AG20443 (cell line): Measurements from ENCODE around the gene TSPAN16.
A peak's percentile ranks its signal among the peaks of the same experiment; 100 is the strongest.
"Not testable (repeated sequence)": the region's sequence is repeated elsewhere in the genome, so short reads cannot be mapped to it uniquely, and the experiment has no call there.

Experiments
- DNase-seq: peaks from one replicate; pipeline ENCODE4 v3.0.0; 2012; ENCODE audit warnings: low spot score, mixed read lengths

The TSPAN16 gene

DNA sequence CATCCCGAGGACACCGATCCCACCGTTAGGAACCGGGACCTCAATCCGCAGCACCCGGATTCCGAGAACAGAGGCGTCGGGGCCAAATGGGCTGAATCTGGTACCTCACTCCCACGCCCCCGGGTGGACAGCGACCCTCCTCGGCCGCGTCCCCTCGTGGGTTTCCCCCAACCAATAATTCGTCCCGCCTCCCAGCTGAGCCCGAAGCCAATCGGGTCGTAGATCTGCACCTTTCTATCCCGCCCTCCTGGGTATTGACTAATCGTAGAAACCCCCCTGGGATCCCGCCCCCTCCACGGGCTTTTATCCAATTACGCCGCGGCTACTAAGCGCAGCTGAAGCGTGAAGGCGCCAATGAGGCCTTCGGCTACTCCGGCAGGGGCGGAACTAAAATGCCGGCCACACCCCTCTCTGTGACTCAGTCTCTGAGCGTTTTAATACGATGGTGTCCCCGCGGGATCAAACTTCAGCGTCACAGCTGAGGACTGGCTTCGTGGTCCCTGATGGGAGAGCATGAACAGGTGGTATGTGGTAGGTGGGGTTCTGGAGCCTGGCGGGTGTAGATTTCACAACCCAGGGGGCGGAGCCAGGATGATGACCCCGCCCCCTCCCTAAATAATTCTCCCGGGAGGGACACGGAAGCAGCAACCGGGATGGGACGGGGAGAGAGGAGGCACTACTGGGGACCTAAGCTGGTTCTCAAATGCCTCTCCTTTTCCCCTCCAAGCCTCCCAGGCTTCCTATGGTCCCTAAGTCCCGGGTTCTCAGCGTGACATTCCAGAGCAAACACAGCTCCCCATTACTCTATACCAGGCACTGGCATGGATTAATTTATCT is 50.4 kb downstream of the TSPAN16 start, which contains the start of the genes CCDC159 and TMEM205:
CCDC159 (plus strand) TSS at position 416 of the 837 bp plus-strand sequence; CDS start at position 504, 88 bp downstream.
TMEM205 (minus strand) TSS at position 165 of the 837 bp plus-strand sequence. CDS start 649 bp downstream, outside the sequence.
- peak; percentile 95 for DNase-seq

DNA sequence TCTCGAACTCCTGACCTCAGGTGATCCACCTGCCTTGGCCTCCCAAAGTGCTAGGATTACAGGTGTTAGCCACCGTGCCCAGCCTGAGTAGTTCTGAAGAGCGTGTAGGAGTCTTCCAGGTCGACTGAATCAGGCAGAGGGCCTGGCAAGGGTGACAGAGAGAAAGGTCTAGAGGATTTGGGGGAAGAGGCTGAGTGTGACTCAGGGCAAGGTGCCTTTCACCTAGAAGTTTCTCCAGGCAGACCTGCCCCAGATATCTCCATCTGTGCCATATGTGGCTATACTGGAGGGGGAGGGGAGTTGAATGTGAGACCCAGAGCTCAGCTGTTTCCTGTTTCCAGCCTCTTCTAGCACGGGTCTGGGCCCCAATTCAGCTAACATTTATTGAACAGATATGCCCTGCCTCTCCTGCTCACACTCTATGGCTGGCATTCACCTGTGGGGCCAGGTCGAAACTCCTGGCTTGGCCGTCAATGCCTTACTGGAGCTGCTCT is 51.6 kb downstream of the TSPAN16 start:
- no peak for DNase-seq

GRCh38 chr19:11349171-11349570 is 53.2 kb downstream of the TSPAN16 start:
- no peak for DNase-seq

- DNase-seq: not testable (repeated sequence)
These were observed 58.1 kb downstream of the TSPAN16 start for GRCh38 chr19:11354102-11354501.

- DNase-seq: peak; percentile 98
These were observed 59.5 kb downstream of the TSPAN16 start, which contains the start of gene PLPPR2 for GRCh38 chr19:11355160-11356073. Gene PLPPR2, plus strand, starts transcription at chr19:11355432. Its CDS starts 2,242 bp downstream, at chr19:11357674.

DNA sequence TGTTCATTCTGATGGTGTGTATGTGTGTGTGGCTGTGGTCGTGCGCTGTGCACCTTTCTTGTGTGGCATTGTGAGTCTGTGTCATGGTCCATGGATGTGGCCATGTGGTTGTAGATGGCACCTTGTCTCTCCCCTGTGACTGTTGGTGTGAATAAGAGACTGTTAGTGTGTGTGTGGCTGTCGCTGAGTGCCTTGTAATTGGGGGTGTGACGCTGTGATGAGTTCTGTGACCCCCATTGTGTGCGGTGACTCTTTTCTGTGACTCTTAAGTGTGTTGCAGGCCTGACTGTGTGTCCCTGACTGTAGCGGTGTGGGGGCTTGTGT is 60.1 kb downstream of the TSPAN16 start:
- DNase-seq: no peak

DNA sequence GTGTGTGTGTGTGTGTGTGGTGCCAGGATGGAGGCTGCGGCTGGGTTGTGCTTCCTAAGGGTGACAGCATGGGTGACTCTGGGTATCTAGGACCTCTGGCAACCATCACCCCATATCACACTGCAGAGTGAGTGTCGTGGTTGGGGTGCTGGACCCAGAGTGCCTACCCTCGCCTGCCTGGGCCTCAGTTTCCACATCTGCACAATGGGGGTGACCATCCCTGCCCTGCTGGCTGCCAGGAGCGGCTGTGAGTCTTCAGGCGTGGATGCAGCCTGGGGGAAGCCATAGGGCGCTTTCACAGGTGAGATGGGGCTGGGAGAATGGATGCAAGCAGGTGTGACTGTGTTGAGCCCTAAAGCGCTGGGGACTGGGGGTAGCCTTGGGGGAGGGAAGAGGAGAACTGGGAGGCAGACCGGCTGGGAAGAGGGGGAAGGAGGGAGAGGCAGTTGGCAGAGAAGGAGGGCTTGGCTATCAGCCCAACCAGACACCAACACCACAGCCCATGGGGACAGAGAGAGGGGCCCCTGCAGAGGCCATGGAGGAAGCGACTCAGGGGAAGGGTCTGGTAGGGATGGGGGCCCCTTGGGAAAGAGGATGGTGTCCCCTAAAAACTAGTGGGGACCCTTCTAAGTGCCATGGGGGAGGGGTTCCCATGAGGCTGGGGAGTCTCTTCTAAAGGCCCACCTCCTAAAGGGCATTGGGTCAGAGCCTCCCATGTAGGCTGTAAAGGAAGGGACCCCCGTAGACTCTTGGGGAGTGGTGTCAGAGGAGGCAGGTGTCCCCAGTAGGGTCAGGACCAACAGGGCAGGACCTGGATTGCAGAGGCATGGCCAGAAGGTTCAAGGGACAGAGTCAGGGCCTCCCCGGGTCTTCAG is 61.0 kb downstream of the TSPAN16 start:
- no peak for DNase-seq

DNA sequence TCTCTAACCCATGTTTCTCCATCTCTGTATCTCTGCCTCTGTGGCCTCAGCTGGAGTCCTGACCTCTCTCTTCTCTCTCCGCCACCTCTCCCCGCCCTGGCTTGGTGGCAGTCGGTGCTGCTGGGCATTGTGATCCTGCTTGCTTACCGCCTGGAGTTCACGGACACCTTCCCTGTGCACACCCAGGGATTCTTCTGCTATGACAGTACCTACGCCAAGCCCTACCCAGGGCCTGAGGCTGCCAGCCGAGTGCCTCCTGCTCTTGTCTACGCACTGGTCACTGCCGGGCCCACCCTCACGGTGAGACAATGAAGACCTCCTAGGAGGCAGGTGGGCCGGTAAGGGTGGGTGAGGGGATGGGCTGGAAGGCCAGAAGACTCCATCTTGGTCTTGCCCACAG is 63.5 kb downstream of the TSPAN16 start:
- DNase-seq: no peak

DNA sequence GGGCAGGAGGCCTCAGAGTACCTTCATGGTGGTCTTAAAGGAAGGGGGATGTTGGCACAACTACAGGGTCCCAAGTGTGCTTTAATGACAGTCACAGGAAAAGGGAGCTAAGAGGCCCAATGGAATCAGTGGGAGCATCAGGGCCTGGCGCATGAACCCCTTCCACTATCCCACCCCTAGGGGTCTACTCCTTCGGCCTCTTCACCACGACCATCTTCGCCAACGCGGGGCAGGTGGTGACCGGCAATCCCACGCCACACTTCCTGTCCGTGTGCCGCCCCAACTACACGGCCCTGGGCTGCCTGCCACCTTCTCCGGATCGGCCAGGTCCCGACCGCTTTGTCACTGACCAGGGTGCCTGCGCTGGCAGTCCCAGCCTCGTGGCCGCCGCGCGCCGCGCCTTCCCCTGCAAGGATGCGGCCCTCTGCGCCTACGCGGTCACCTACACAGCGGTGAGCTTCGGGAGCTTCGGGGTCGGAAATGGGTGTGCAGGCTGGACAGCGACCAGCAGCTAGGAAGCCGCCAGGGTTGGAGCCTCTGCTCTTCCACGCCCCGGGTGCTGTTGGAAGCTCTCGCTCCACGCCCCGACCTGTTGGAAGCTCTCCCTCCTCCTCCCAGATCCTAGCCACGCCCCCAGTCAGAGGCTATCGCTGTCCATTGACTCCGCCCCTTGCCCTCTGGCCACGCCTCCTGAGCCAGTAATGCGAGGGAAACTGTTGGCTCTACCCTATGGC is 65.2 kb downstream of the TSPAN16 start:
- no peak for DNase-seq

DNA sequence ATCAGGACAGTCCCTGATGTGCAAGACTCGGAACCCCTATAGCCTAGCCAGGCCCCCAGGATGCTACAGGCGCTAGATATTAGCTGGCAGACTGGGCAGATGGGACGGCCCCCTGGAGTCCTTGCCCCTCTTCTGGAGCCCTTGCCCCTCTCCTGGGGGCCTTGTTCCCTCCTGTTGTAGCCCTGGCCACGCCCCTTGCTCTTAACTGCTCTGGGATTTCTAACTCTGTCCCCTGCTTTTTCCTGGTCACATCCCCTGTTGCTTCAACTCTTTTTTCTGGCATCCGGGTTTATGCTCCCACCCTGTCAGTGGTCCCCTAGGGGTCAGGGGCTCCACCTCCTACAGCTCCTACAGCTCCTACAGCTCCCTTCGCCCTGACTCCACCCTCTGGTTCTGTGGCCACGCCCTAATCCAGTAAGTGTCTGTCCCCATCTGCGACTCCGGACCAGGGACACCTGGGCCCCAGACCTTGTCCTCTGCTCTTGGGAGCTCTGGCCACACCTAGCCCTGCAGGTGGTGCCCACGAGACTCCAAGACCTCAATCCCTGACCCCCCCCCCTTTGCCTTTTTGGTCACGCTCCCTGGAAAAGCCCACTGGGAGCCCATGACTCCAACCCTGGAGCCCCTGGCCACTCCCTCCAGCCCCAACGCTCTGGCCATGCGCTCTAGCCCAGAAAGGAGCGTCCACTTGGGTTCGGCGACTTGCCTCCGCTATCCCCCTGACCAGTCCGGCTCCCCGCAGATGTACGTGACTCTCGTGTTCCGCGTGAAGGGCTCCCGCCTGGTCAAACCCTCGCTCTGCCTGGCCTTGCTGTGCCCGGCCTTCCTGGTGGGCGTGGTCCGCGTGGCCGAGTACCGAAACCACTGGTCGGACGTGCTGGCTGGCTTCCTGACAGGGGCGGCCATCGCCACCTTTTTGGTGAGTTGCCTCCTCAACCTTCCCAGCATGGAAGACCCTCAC is 66.1 kb downstream of the TSPAN16 start:
- no peak for DNase-seq

DNA sequence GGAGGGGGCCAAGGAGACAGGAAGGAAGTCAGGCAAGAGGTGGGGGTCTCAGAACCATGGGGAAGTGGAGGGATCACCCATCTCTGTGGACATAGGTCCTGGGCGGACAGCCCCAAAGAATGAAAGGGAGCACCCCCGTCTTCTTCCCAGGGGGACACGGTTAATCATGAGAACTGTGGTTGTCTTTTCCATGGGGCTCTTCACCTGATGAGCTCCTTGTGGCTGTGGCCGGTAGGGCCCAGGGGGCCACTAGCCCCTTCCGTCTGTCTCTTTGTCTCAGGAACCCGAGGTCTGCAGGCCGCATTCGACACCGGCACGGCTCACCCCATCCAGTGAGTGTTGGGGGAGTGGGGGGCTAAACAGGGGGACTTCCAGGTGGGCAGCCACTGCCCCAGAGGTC is 67.9 kb downstream of the TSPAN16 start:
- no peak for DNase-seq

GRCh38 chr19:11364296-11364904 is 68.4 kb downstream of the TSPAN16 start:
- DNase-seq: no peak

- DNase-seq: no peak
These were observed 69.0 kb downstream of the TSPAN16 start for GRCh38 chr19:11364935-11365334.
